Kidney (tissue), 14 donors: ENCODE measurements around the gene PID1. TPM values are rescaled to one million over a fixed set of nuclear protein-coding genes. Genes with fewer than 3 reads are reported as not detected.

Experiments used
- DNase-seq, 5 donors: peaks; one replicate each; pipeline ENCODE4 v3.0.0-alpha.2; 2013 to 2020
- FAIRE-seq: peaks from 2 replicates; lab custom pipeline; 2012; peaks lifted over from hg19 to GRCh38; lab: Jason Lieb, UNC
- H3K27ac ChIP-seq, 2 donors: one replicate each; pipeline ENCODE4 v1.7.0; 2013; ENCODE audit warnings: low read depth in 2 of 2, low read length in 2 of 2, inconsistent platforms in 1 of 2
- H3K27me3 ChIP-seq: one replicate; pipeline ENCODE4 v1.7.1; 2013; ENCODE audit warnings: low read length, inconsistent platforms; ENCODE audit not compliant: control insufficient read depth, insufficient read depth
- H3K36me3 ChIP-seq, 3 donors: one replicate each; pipeline versions ENCODE4 v1.7.0 to v1.7.1; 2013; ENCODE audit warnings: low read length in 3 of 3, control low read depth in 1 of 3, inconsistent platforms in 1 of 3; ENCODE audit not compliant: insufficient read depth in 3 of 3, control insufficient read depth in 2 of 3
- H3K4me1 ChIP-seq, 3 donors: one replicate each; pipeline versions ENCODE4 v1.7.0 to v1.7.1; 2013; ENCODE audit warnings: low read length in 3 of 3, inconsistent platforms in 1 of 3, low read depth in 1 of 3; ENCODE audit not compliant: control insufficient read depth in 2 of 3, insufficient read depth in 2 of 3
- H3K4me3 ChIP-seq, 3 donors: one replicate each; pipeline versions ENCODE4 v1.7.0 to v1.8.1; 2013; ENCODE audit warnings: low read length in 3 of 3, control low read depth in 1 of 3, inconsistent platforms in 1 of 3
- H3K9ac ChIP-seq, 3 donors: one replicate each; pipeline versions ENCODE4 v1.7.0 to v1.7.1; 2013; ENCODE audit warnings: low read length in 3 of 3, control low read depth in 1 of 3, inconsistent platforms in 1 of 3
- H3K9me3 ChIP-seq, 3 donors: one replicate each; pipeline versions ENCODE4 v1.7.0 to v1.7.1; 2013; ENCODE audit warnings: low read length in 3 of 3, control low read depth in 1 of 3, inconsistent platforms in 1 of 3; ENCODE audit not compliant: control insufficient read depth in 2 of 3, insufficient read depth in 1 of 3
- CTCF ChIP-seq: IDR thresholded peaks from 3 replicates; pipeline ENCODE4 v1.5.1; 2012; ENCODE audit warnings: mild to moderate bottlenecking, moderate library complexity, borderline replicate concordance; ENCODE audit not compliant: insufficient read depth; ENCODE audit errors: extremely low read depth
- intact Hi-C: fragments of 100-400 bp; cut with DNase I; formaldehyde crosslinking; loops from one replicate; pipeline ENCODE4 v1.11.1; 2022
- polyA plus RNA-seq: library from polyadenylated mRNA; stranded (reverse); fragments of 350-450 nt; fragmentation: Illumina TruSeq; extraction: RNeasy Lipid Tissue Mini Kit (QIAGEN cat#74804); gene quantifications from one replicate; pipeline ENCODE4 v1.2.3, GENCODE V29; 2014; ENCODE audit warnings: low read depth, low replicate concordance; ENCODE audit not compliant: insufficient read depth
- total RNA-seq: library from RNA; stranded (reverse); fragmentation: NEBNext Ultra II Directional; extraction: Animal tissue kit (Norgen Biotek cat#: 25700); gene quantifications from one replicate; pipeline ENCODE4 v1.2.1, GENCODE V29; 2021
- donor health status: control.
- donor health status: control.
- donor health status: control.
- donor health status: control.
- donor health status: control.
- donor health status: DM: yes; HTN: yes; CAD: no.
- donor health status: Normal renal cell carcinoma (clear cell type).

Gene PID1
- total and polyA plus RNA-seq, 2 donors from 2014 or later, result 2.1 to 9.4 TPM

- peak; percentile 66 for TF ChIP-seq CTCF
- H3K27ac ChIP-seq, result no peak overlapping the region
- H3K9me3 ChIP-seq, result no peaks in the 10 kb centered on the region
- no peaks in the 10 kb centered on the region for H3K36me3 ChIP-seq
- H3K4me1 ChIP-seq, result no peaks in the 10 kb centered on the region
- no peak overlapping the region for H3K9ac ChIP-seq
- intact Hi-C loops, result no loop called here
- FAIRE-seq (no peak), DNase-seq (peak in 4 of 5 donors; percentile 66 to 89 (median 80))
- no peaks in the 10 kb centered on the region for H3K27me3 ChIP-seq
- peak overlapping the region in 2 of 3 donors; percentile 37 to 47 for H3K4me3 ChIP-seq
Measured at GRCh38 chr2:229273723-229274338, 2.7 kb upstream of the PID1 start.

- peak in 1 of 5 donors; percentile 14 for DNase-seq
- Histone ChIP-seq H3K9ac (no peak overlapping the region), H3K27me3 (no peaks in the 10 kb centered on the region), H3K4me3 (peak overlapping the region in 2 of 3 donors; percentile 37 to 47), H3K9me3 (no peaks in the 10 kb centered on the region), H3K27ac (no peak overlapping the region), H3K36me3 (no peaks in the 10 kb centered on the region), H3K4me1 (no peaks in the 10 kb centered on the region)
- FAIRE-seq, result no peak
- no peak for TF ChIP-seq CTCF
- intact Hi-C loops, result no loop called here
Measured at GRCh38 chr2:229273006-229273722, 2.1 kb upstream of the PID1 start.

GRCh38 chr2:229269941-229270340 lies 1.1 kb downstream of the PID1 start:
- H3K4me1 ChIP-seq, result no peaks in the 10 kb centered on the region
- no peaks in the 10 kb centered on the region for H3K36me3 ChIP-seq
- H3K4me3 ChIP-seq, result peak overlapping the region in 2 of 3 donors; percentile 48 to 53
- no peaks in the 10 kb centered on the region for H3K27me3 ChIP-seq
- intact Hi-C loops, result no loop called here
- FAIRE-seq, result no peak
- H3K27ac ChIP-seq, result no peak overlapping the region
- no peak overlapping the region for H3K9ac ChIP-seq
- no peak for DNase-seq
- H3K9me3 ChIP-seq, result no peaks in the 10 kb centered on the region
- no peak for TF ChIP-seq CTCF
